ENCODE data around the gene SLC8A1.

Gene SLC8A1

DNA sequence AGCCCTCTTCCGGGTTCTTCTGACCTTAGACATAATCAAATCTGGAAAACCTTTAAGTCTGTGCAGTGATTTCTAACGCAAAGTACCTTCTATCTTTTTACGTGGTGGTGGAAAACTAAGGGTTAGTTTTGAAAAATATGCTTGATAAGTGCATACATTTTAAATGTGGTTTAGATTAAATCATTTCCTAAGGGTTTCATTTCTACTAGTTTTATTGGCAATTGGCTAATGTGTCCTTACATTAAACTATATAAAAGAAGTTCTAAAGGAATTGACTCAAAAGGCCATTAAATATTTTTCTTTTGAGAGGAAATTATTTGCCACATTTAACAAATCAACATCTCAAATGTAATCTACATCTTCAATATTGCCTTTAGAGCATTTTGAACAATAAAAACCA is 404.5 kb downstream of the SLC8A1 start:
- TF ChIP-seq, protein P1, sequence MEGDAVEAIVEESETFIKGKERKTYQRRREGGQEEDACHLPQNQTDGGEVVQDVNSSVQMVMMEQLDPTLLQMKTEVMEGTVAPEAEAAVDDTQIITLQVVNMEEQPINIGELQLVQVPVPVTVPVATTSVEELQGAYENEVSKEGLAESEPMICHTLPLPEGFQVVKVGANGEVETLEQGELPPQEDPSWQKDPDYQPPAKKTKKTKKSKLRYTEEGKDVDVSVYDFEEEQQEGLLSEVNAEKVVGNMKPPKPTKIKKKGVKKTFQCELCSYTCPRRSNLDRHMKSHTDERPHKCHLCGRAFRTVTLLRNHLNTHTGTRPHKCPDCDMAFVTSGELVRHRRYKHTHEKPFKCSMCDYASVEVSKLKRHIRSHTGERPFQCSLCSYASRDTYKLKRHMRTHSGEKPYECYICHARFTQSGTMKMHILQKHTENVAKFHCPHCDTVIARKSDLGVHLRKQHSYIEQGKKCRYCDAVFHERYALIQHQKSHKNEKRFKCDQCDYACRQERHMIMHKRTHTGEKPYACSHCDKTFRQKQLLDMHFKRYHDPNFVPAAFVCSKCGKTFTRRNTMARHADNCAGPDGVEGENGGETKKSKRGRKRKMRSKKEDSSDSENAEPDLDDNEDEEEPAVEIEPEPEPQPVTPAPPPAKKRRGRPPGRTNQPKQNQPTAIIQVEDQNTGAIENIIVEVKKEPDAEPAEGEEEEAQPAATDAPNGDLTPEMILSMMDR (IDR thresholded peaks at IDR 0.05): no peak
- no peak for DNase-seq (ENCODE audit: low spot score)
- H3K4me3 ChIP-seq: no peak overlapping the region
- H3K27ac ChIP-seq: no peak overlapping the region

Data from coronary artery (tissue), 2 donors.